ENCODE data around the gene ABCC1.

ABCC1 gene

GRCh38 chr16:15993946-15994665 is 44.7 kb downstream of the ABCC1 start:
- DNase-seq (ENCODE audit: low spot score), result no peak

- no peak for DNase-seq (ENCODE audit: low spot score)
Measured at GRCh38 chr16:15996432-15997109, 47.2 kb downstream of the ABCC1 start.

GRCh38 chr16:16000685-16001084 is 51.3 kb downstream of the ABCC1 start:
- DNase-seq (ENCODE audit: low spot score), result no peak

GRCh38 chr16:16001596-16002255 is 52.3 kb downstream of the ABCC1 start:
- no peak for DNase-seq (ENCODE audit: low spot score)

GRCh38 chr16:16003719-16004313 is 54.4 kb downstream of the ABCC1 start:
- no peak for DNase-seq (ENCODE audit: low spot score)

GRCh38 chr16:16004314-16004749 is 54.9 kb downstream of the ABCC1 start:
- DNase-seq (ENCODE audit: low spot score), result no peak

GRCh38 chr16:16005721-16006120 is 56.3 kb downstream of the ABCC1 start:
- no peak for DNase-seq (ENCODE audit: low spot score)

GRCh38 chr16:16006650-16007049 is 57.2 kb downstream of the ABCC1 start:
- DNase-seq (ENCODE audit: low spot score), result no peak

GRCh38 chr16:16007743-16008111 is 58.3 kb downstream of the ABCC1 start:
- peak; percentile 84 for DNase-seq (ENCODE audit: low spot score)

GRCh38 chr16:16008666-16009065 is 59.2 kb downstream of the ABCC1 start:
- DNase-seq (ENCODE audit: low spot score), result no peak

- DNase-seq (ENCODE audit: low spot score), result no peak
Measured at GRCh38 chr16:16009401-16009800, 60.0 kb downstream of the ABCC1 start.

- DNase-seq (ENCODE audit: low spot score), result no peak
Measured at GRCh38 chr16:16010194-16010593, 60.8 kb downstream of the ABCC1 start.

GRCh38 chr16:16012144-16012543 is 62.7 kb downstream of the ABCC1 start:
- no peak for DNase-seq (ENCODE audit: low spot score)

- no peak for DNase-seq (ENCODE audit: low spot score)
Measured at GRCh38 chr16:16013812-16014211, 64.4 kb downstream of the ABCC1 start.

GRCh38 chr16:16014329-16015224 is 65.2 kb downstream of the ABCC1 start:
- no peak for DNase-seq (ENCODE audit: low spot score)

GRCh38 chr16:16015849-16016248 is 66.4 kb downstream of the ABCC1 start:
- no peak for DNase-seq (ENCODE audit: low spot score)

- no peak for DNase-seq (ENCODE audit: low spot score)
Measured at GRCh38 chr16:16016388-16016964, 67.1 kb downstream of the ABCC1 start.

GRCh38 chr16:16017812-16018211 is 68.4 kb downstream of the ABCC1 start:
- DNase-seq (ENCODE audit: low spot score), result no peak

- DNase-seq (ENCODE audit: low spot score), result no peak
Measured at GRCh38 chr16:16018705-16019104, 69.3 kb downstream of the ABCC1 start.

- DNase-seq (ENCODE audit: low spot score), result no peak
Measured at GRCh38 chr16:16019488-16019887, 70.1 kb downstream of the ABCC1 start.

- DNase-seq (ENCODE audit: low spot score), result no peak
Measured at GRCh38 chr16:16020291-16020690, 70.9 kb downstream of the ABCC1 start.

Measured in germinal center (tissue), 1 donor.